HepG2 (cell line): Measurements from ENCODE around the gene CAPN12. TPM values are rescaled to one million over a fixed set of nuclear protein-coding genes. Genes with fewer than 3 reads are reported as not detected.

ENCODE experiments used
- AKAP8 ChIP-seq: sonication (generic); formaldehyde crosslinking; IDR thresholded peaks from 2 replicates; pipeline ENCODE4 v1.5.1; 2020; ENCODE audit warnings: mild to moderate bottlenecking, missing genetic modification reagents
- CENPBD1 ChIP-seq: sonication (generic); formaldehyde crosslinking; IDR thresholded peaks from 2 replicates; pipeline ENCODE4 v1.8.0; 2022; ENCODE audit warnings: missing genetic modification reagents, low read depth, mild to moderate bottlenecking, borderline replicate concordance
- CENPT ChIP-seq: sonication (generic); formaldehyde crosslinking; IDR thresholded peaks from 2 replicates; pipeline ENCODE4 v1.8.0; 2022; ENCODE audit warnings: low read depth, mild to moderate bottlenecking, moderate library complexity, missing genetic modification reagents
- CSRNP1 ChIP-seq: sonication (generic); formaldehyde crosslinking; IDR thresholded peaks from 2 replicates; pipeline ENCODE4 v1.8.1; 2023; ENCODE audit warnings: mild to moderate bottlenecking, missing genetic modification reagents
- HIVEP1 ChIP-seq: sonication (generic); formaldehyde crosslinking; IDR thresholded peaks from 2 replicates; pipeline ENCODE4 v1.4.0; 2020; ENCODE audit warnings: mild to moderate bottlenecking, missing genetic modification reagents
- HMG20A ChIP-seq: IDR thresholded peaks from 2 replicates; pipeline ENCODE4 v1.6.1; 2016; ENCODE audit warnings: borderline replicate concordance
- JUN ChIP-seq: sonication (generic); formaldehyde crosslinking; IDR thresholded peaks from 2 replicates; pipeline ENCODE4 v1.4.0; 2020; ENCODE audit warnings: mild to moderate bottlenecking, missing genetic modification reagents
- MEIS1 ChIP-seq: sonication (generic); formaldehyde crosslinking; IDR thresholded peaks from 2 replicates; pipeline ENCODE4 v1.9.0; 2021; ENCODE audit warnings: mild to moderate bottlenecking, missing genetic modification reagents, moderate library complexity, borderline replicate concordance
- NCOA1 ChIP-seq: sonication (generic); formaldehyde crosslinking; IDR thresholded peaks from 2 replicates; pipeline ENCODE4 v1.9.0; 2021; ENCODE audit warnings: missing genetic modification reagents
- NFYC ChIP-seq: IDR thresholded peaks from 2 replicates; pipeline ENCODE4 v1.6.1; 2016; ENCODE audit warnings: missing genetic modification reagents, missing compliant biosample characterization
- PHF20 ChIP-seq: sonication (generic); formaldehyde crosslinking; IDR thresholded peaks from 2 replicates; pipeline ENCODE4 v1.5.0; 2020; ENCODE audit warnings: mild to moderate bottlenecking, missing genetic modification reagents
- PITX1 ChIP-seq: sonication (generic); formaldehyde crosslinking; IDR thresholded peaks from 2 replicates; pipeline ENCODE4 v1.5.1; 2020; ENCODE audit warnings: mild to moderate bottlenecking, missing genetic modification reagents
- RARG ChIP-seq: sonication (generic); formaldehyde crosslinking; IDR thresholded peaks from 2 replicates; pipeline ENCODE4 v1.4.0; 2020; ENCODE audit warnings: low read depth, mild to moderate bottlenecking, missing genetic modification reagents
- SSRP1 ChIP-seq: IDR thresholded peaks from 2 replicates; pipeline ENCODE4 v1.6.1; 2016; ENCODE audit warnings: control low read depth
- TRIM22 ChIP-seq: fragments of 450-650 bp; IDR thresholded peaks from 2 replicates; pipeline ENCODE4 v1.6.1; 2017
- ZBTB46 ChIP-seq: sonication (generic); formaldehyde crosslinking; IDR thresholded peaks from 2 replicates; pipeline ENCODE4 v1.4.0; 2020; ENCODE audit warnings: mild to moderate bottlenecking, missing genetic modification reagents, borderline replicate concordance
- ZNF234 ChIP-seq: sonication (generic); formaldehyde crosslinking; conservative IDR thresholded peaks from 2 replicates; pipeline ENCODE4 v1.5.1; 2020; ENCODE audit warnings: mild to moderate bottlenecking, missing genetic modification reagents
- ZNF350 ChIP-seq: sonication (generic); formaldehyde crosslinking; IDR thresholded peaks from 2 replicates; pipeline ENCODE4 v1.4.0; 2020; ENCODE audit warnings: mild to moderate bottlenecking, low read depth, missing genetic modification reagents, borderline replicate concordance
- ZNF552 ChIP-seq: sonication (generic); formaldehyde crosslinking; IDR thresholded peaks from 2 replicates; pipeline ENCODE4 v1.9.0; 2022; ENCODE audit warnings: missing genetic modification reagents, mild to moderate bottlenecking, borderline replicate concordance
- ZNF614 ChIP-seq: IDR thresholded peaks from 2 replicates; pipeline ENCODE4 v1.6.1; 2018; ENCODE audit warnings: missing biosample characterization, missing genetic modification reagents, inconsistent platforms, borderline replicate concordance
- ZNF687 ChIP-seq: sonication (generic); formaldehyde crosslinking; IDR thresholded peaks from 2 replicates; pipeline ENCODE4 v1.5.1; 2020; ENCODE audit warnings: mild to moderate bottlenecking, missing genetic modification reagents, moderate library complexity
- polyA plus RNA-seq, 8 experiments: library from polyadenylated mRNA; depleted of rRNA in 3 of 8; stranded (reverse) in 7 of 8; unstranded in 1 of 8; fragments of >200 nt; fragmentation: Illumina TruSeq in 4 of 8; extraction: Trizol in 4 of 8; gene quantifications; 2 replicates each; pipeline versions ENCODE4 v1.2.1 to v1.2.3, GENCODE V29; 2011 to 2016; ENCODE audit warnings: low read depth in 4 of 8, missing spikeins in 1 of 8, mixed read lengths in 1 of 8; ENCODE audit not compliant: insufficient read depth in 1 of 8
- total RNA-seq, 5 experiments: library from RNA; depleted of rRNA; stranded (reverse); fragments of >200 nt; fragmentation: Illumina TruSeq; extraction: Trizol; gene quantifications; 2 replicates each; pipeline ENCODE4 v1.2.3, GENCODE V29; 2016; ENCODE audit warnings: low read depth in 1 of 5

Gene CAPN12
- total and polyA plus RNA-seq, 2 of the 13 experiments (the other 11 are each of a cell fraction or from before 2014, with no cell fraction given) = 1.6 to 13.6 TPM

DNA sequence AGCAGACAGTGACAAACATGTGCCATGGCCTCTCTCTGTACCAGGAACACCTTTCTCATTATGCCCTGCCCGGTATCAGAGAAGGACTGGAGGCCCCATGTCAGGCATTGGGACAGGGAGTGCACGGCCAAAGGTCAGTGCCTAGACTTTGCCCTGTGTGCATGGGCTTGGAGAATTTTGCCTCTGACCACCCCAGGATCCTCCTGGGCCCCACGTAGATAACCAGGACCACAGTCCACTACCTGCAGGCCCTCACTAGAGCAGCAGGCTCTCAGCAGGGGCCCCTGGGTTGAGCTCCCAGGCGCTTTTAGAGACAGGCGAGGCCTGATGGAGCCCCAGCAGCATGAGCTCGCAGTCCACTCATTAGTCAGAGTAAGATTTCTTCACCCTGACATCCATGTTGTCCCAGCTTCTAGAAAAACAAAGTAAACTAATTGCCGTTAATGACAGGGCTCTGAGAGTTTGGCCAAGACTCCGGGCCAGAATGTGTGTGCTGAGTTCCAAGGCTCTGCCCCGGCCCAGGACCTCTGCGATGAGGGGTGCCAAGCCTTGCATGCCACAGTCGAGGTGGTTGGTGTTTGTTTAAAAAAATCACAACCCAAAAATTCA is 42.7 kb downstream of the CAPN12 start (continued):
- TF ChIP-seq NFYC (CRISPR knock-in tag) (no peak), ZBTB46 (CRISPR knock-in tag) (no peak), CENPT (CRISPR knock-in tag) (no peak), CENPBD1 (CRISPR knock-in tag) (no peak), ZNF552 (CRISPR knock-in tag) (peak; percentile 61; the same call in 1 of the 2 replicates), NCOA1 (no peak; the same call in 1 of the 2 replicates), ZNF234 (no peak), AKAP8 (CRISPR knock-in tag) (0 out of 2 replicates have a peak, but pooled peaks have one; percentile 43), PHF20 (CRISPR knock-in tag) (no peak), HIVEP1 (CRISPR knock-in tag) (peak; percentile 75), CSRNP1 (CRISPR knock-in tag) (peak; percentile 36; the same call in 1 of the 2 replicates), RARG (CRISPR knock-in tag) (no peak), SSRP1 (CRISPR knock-in tag) (0 out of 2 replicates have a peak, but pooled peaks have one; percentile 65), ZNF614 (CRISPR knock-in tag) (0 out of 2 replicates have a peak, but pooled peaks have one; percentile 46), ZNF350 (CRISPR knock-in tag) (peak; percentile 90), PITX1 (CRISPR knock-in tag) (peak; percentile 86), JUN (CRISPR knock-in tag) (0 out of 2 replicates have a peak, but pooled peaks have one; percentile 27), TRIM22 (no peak), HMG20A (CRISPR knock-in tag) (peak; percentile 79), ZNF687 (peak; percentile 98), MEIS1 (peak; percentile 27; the same call in 1 of the 2 replicates)
